ENCODE measurements around the gene PHACTR3.
"Not testable (repeated sequence)": the region's sequence is repeated elsewhere in the genome, so short reads cannot be mapped to it uniquely, and the experiment has no call there.

Gene PHACTR3

GRCh38 chr20:59617221-59617620 lies 12.9 kb downstream of the PHACTR3 start:
- peaks cover 95% of the 10 kb centered on the region for H3K27me3 ChIP-seq (ENCODE audit: insufficient read depth, poor library complexity, severe bottlenecking)
- TF ChIP-seq CTCF (IDR thresholded peaks at IDR 0.05; ENCODE audit: poor library complexity, severe bottlenecking), result no peak
- no peak overlapping the region for H3K27ac ChIP-seq (ENCODE audit: poor library complexity, severe bottlenecking)
- ATAC-seq (ENCODE audit: low read depth) (no peak), DNase-seq (ENCODE audit: low spot score) (no peak)
- H3K4me1 ChIP-seq (ENCODE audit: insufficient read depth, poor library complexity, severe bottlenecking), result no peaks in the 10 kb centered on the region
- H3K36me3 ChIP-seq (ENCODE audit: low read depth), result no peaks in the 10 kb centered on the region
- no peak overlapping the region for H3K4me3 ChIP-seq (ENCODE audit: severe bottlenecking)
- no peaks in the 10 kb centered on the region for H3K9me3 ChIP-seq (ENCODE audit: severe bottlenecking)

- peak; percentile 69 for DNase-seq (ENCODE audit: low spot score)
- H3K36me3 ChIP-seq (ENCODE audit: low read depth), result no peaks in the 10 kb centered on the region
- no peak for ATAC-seq (ENCODE audit: low read depth)
- H3K27me3 ChIP-seq (ENCODE audit: insufficient read depth, poor library complexity, severe bottlenecking), result peaks cover 92% of the 10 kb centered on the region
- TF ChIP-seq CTCF (IDR thresholded peaks at IDR 0.05; ENCODE audit: poor library complexity, severe bottlenecking), result no peak
- no peaks in the 10 kb centered on the region for H3K4me1 ChIP-seq (ENCODE audit: insufficient read depth, poor library complexity, severe bottlenecking)
- H3K27ac ChIP-seq (ENCODE audit: poor library complexity, severe bottlenecking), result no peak overlapping the region
- H3K9me3 ChIP-seq (ENCODE audit: severe bottlenecking), result no peaks in the 10 kb centered on the region
- no peak overlapping the region for H3K4me3 ChIP-seq (ENCODE audit: severe bottlenecking)
Measured at GRCh38 chr20:59618131-59618530, 13.8 kb downstream of the PHACTR3 start.

GRCh38 chr20:59618585-59618984 lies 14.2 kb downstream of the PHACTR3 start:
- ATAC-seq (ENCODE audit: low read depth), result peak; percentile 15; the same call in 2 of the 3 replicates
- H3K27ac ChIP-seq (ENCODE audit: poor library complexity, severe bottlenecking); H3K4me1 ChIP-seq (ENCODE audit: insufficient read depth, poor library complexity, severe bottlenecking); H3K9me3 ChIP-seq (ENCODE audit: severe bottlenecking); H3K36me3 ChIP-seq (ENCODE audit: low read depth); DNase-seq (ENCODE audit: low spot score); H3K4me3 ChIP-seq (ENCODE audit: severe bottlenecking): not testable (repeated sequence)
- H3K27me3 ChIP-seq (ENCODE audit: insufficient read depth, poor library complexity, severe bottlenecking), result peaks cover 92% of the 10 kb centered on the region

GRCh38 chr20:59620860-59621505 lies 16.6 kb downstream of the PHACTR3 start:
- DNase-seq (ENCODE audit: low spot score), result no peak
- Histone ChIP-seq H3K9me3 (ENCODE audit: severe bottlenecking) (no peaks in the 10 kb centered on the region), H3K36me3 (ENCODE audit: low read depth) (no peaks in the 10 kb centered on the region), H3K27ac (ENCODE audit: poor library complexity, severe bottlenecking) (no peak overlapping the region), H3K4me3 (ENCODE audit: severe bottlenecking) (no peak overlapping the region), H3K27me3 (ENCODE audit: insufficient read depth, poor library complexity, severe bottlenecking) (peaks cover 86% of the 10 kb centered on the region), H3K4me1 (ENCODE audit: insufficient read depth, poor library complexity, severe bottlenecking) (no peaks in the 10 kb centered on the region)
- TF ChIP-seq CTCF (IDR thresholded peaks at IDR 0.05; ENCODE audit: poor library complexity, severe bottlenecking), result no peak
- ATAC-seq (ENCODE audit: low read depth), result peak; percentile 11; the same call in 1 of the 3 replicates

- ATAC-seq (ENCODE audit: low read depth) (no peak), DNase-seq (ENCODE audit: low spot score) (no peak)
- H3K4me3 ChIP-seq (ENCODE audit: severe bottlenecking), result no peak overlapping the region
- no peaks in the 10 kb centered on the region for H3K4me1 ChIP-seq (ENCODE audit: insufficient read depth, poor library complexity, severe bottlenecking)
- TF ChIP-seq CTCF (IDR thresholded peaks at IDR 0.05; ENCODE audit: poor library complexity, severe bottlenecking), result no peak
- H3K27ac ChIP-seq (ENCODE audit: poor library complexity, severe bottlenecking), result no peak overlapping the region
- peaks cover 83% of the 10 kb centered on the region for H3K27me3 ChIP-seq (ENCODE audit: insufficient read depth, poor library complexity, severe bottlenecking)
- no peaks in the 10 kb centered on the region for H3K36me3 ChIP-seq (ENCODE audit: low read depth)
- no peaks in the 10 kb centered on the region for H3K9me3 ChIP-seq (ENCODE audit: severe bottlenecking)
Measured at GRCh38 chr20:59622496-59622895, 18.2 kb downstream of the PHACTR3 start.
